ENCODE results near the gene SLC12A8.

Gene SLC12A8

DNA sequence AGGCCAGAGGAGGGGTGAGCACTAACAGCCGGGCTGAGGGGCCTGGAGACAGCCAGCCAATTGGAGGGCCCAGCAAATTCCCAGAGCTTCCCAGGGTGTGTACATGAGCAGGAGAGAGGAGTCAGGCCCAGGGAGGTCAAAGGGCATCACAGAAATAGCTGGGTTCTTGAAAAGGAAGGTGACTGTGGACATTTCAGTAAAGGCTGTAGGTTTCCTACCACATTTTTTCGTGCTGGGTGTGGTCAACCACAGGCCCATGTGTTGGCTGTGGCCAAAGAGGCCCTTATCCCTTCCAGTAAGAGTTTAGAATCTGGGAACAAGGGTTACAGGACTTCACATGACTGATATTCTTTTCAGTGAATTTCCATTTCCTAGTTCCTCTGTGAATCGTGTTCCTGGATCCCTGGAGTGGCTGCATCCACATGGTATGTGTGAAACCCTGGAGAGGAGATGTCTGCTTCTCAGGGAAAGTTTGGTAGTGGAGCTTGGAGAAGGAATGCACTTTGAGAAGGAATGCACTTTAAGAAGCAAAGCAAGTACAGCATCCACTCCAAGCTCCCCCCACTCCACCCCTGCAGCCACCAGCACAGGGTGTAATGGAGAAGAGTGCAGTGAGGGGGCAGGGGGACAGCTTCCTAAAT, 83.6 kb downstream of the SLC12A8 start:
- TF ChIP-seq CTCF (IDR thresholded peaks at IDR 0.05; ENCODE audit: extremely low read depth, missing control alignments), result no peak
- DNase-seq (ENCODE audit: low spot score), result no peak

- no peak for DNase-seq (ENCODE audit: low spot score)
- no peak for TF ChIP-seq CTCF (IDR thresholded peaks at IDR 0.05; ENCODE audit: extremely low read depth, missing control alignments)
Measured at GRCh38 chr3:125126323-125126722, 86.2 kb downstream of the SLC12A8 start.

GRCh38 chr3:125125821-125126245, 86.7 kb downstream of the SLC12A8 start:
- no peak for TF ChIP-seq CTCF (IDR thresholded peaks at IDR 0.05; ENCODE audit: extremely low read depth, missing control alignments)
- no peak for DNase-seq (ENCODE audit: low spot score)

- DNase-seq (ENCODE audit: low spot score), result no peak
Measured at GRCh38 chr3:125123451-125124305, 88.9 kb downstream of the SLC12A8 start.

GRCh38 chr3:125121246-125122010, 91.1 kb downstream of the SLC12A8 start:
- peak; percentile 53 for DNase-seq (ENCODE audit: low spot score)
- no peak for TF ChIP-seq CTCF (IDR thresholded peaks at IDR 0.05; ENCODE audit: extremely low read depth, missing control alignments)

More at GRCh38 chr3:125123451-125124305, 88.9 kb downstream of the SLC12A8 start:
- no peak for TF ChIP-seq CTCF (IDR thresholded peaks at IDR 0.05; ENCODE audit: extremely low read depth, missing control alignments)

GRCh38 chr3:125120379-125121122, 92.0 kb downstream of the SLC12A8 start:
- no peak for DNase-seq (ENCODE audit: low spot score)
- TF ChIP-seq CTCF (IDR thresholded peaks at IDR 0.05; ENCODE audit: extremely low read depth, missing control alignments), result no peak

All from GM20000 (cell line).